HepG2 (cell line): Measurements from ENCODE around the gene WDHD1. TPM values are rescaled to one million over a fixed set of nuclear protein-coding genes. Genes with fewer than 3 reads are reported as not detected.

Experiments
- ATAC-seq: fragments of 200-7000 bp; cut with Tn5 transposase; 3 replicates; pipeline ENCODE4 v1.9.1; 2020; ENCODE audit warnings: mild to moderate bottlenecking, moderate library complexity
- BruUV-seq: library from RNA; stranded (reverse); fragments of 400-500 nt; replicated peaks from 2 replicates; lab custom pipeline; 2021; lab: Mats Ljungman, UMichigan
- CTCF ChIA-PET: fragments of 300-600 bp; formaldehyde crosslinking; extraction: SDS; loops from one replicate; lab custom pipeline; 2021; ENCODE audit warnings: low total read pairs, inconsistent platforms, low intra/inter-chr PET ratio; lab: Yijun Ruan, JAX
- POLR2A ChIA-PET: fragments of 350-600 bp; sonication (Branson Sonifier 250); formaldehyde crosslinking; loops from one replicate; lab custom pipeline; 2020; ENCODE audit warnings: antibody characterized with exemption, inconsistent platforms; lab: Yijun Ruan, JAX
- DNase-seq: peaks from one replicate; pipeline ENCODE4 v3.0.0-alpha.2; 2015; ENCODE audit warnings: low spot score
- FAIRE-seq: peaks from 3 replicates; lab custom pipeline; 2011; peaks lifted over from hg19 to GRCh38; lab: Jason Lieb, UNC
- H2AFZ ChIP-seq: one replicate; pipeline ENCODE4 v1.6.1; 2011; ENCODE audit warnings: low read length, inconsistent platforms
- H3K27ac ChIP-seq: fragments of 300-600 bp; 3 replicates; pipeline ENCODE4 v1.8.0; 2011; ENCODE audit warnings: mixed run types, mild to moderate bottlenecking, mixed read lengths, low read length, inconsistent platforms; ENCODE audit not compliant: insufficient read depth; ENCODE audit errors: extremely low read length
- H3K27me3 ChIP-seq, 2 experiments: fragments of 200-600 bp in 1 of 2; 2 replicates in 1 of 2; 3 replicates in 1 of 2; pipeline versions ENCODE4 v1.6.0 to v1.8.0; 2011; ENCODE audit warnings: low read length in 2 of 2, mild to moderate bottlenecking in 2 of 2, moderate library complexity in 2 of 2, inconsistent platforms in 1 of 2; ENCODE audit not compliant: insufficient read depth in 2 of 2, control insufficient read depth in 1 of 2
- H3K36me3 ChIP-seq, 2 experiments: fragments of 200-600 bp in 1 of 2; replicated peaks in 1 of 2; 2 replicates in 1 of 2; 3 replicates in 1 of 2; pipeline versions ENCODE4 v1.5.1 to v1.8.0; 2011; ENCODE audit warnings: low read length in 2 of 2, inconsistent platforms in 1 of 2; ENCODE audit not compliant: insufficient read depth in 2 of 2, control insufficient read depth in 1 of 2
- H3K4me1 ChIP-seq: 2 replicates; pipeline ENCODE4 v1.5.1; 2012; ENCODE audit warnings: low read length, inconsistent platforms; ENCODE audit not compliant: insufficient read depth
- H3K4me2 ChIP-seq: 2 replicates; pipeline ENCODE4 v1.6.0; 2011; ENCODE audit warnings: low read depth, low read length, inconsistent platforms
- H3K4me3 ChIP-seq, 3 experiments: fragments of 200-600 bp in 1 of 3; sonication (generic), shearing (Covaris generic) in 1 of 3; replicated peaks in 1 of 3; 2 replicates each; pipeline ENCODE4 v1.5.1; 2011 to 2016; ENCODE audit warnings: low read length in 3 of 3, inconsistent platforms in 2 of 3, low read depth in 2 of 3, mild to moderate bottlenecking in 2 of 3, control low read depth in 1 of 3, mixed read lengths in 1 of 3; ENCODE audit not compliant: insufficient read depth in 1 of 3
- H3K79me2 ChIP-seq: one replicate; pipeline ENCODE4 v1.6.1; 2011; ENCODE audit warnings: low read length, inconsistent platforms; ENCODE audit not compliant: insufficient read depth
- H3K9ac ChIP-seq: 2 replicates; pipeline ENCODE4 v1.6.0; 2011; ENCODE audit warnings: mild to moderate bottlenecking, low read depth, low read length, inconsistent platforms; ENCODE audit not compliant: insufficient read depth
- H3K9me3 ChIP-seq: 2 replicates; pipeline ENCODE4 v1.5.1; 2012; ENCODE audit warnings: mild to moderate bottlenecking, low read length
- H4K20me1 ChIP-seq: 2 replicates; pipeline ENCODE4 v1.6.0; 2011; ENCODE audit warnings: inconsistent platforms, mild to moderate bottlenecking, low read length, moderate library complexity; ENCODE audit not compliant: insufficient read depth
- ATF6 ChIP-seq: sonication (generic); formaldehyde crosslinking; conservative IDR thresholded peaks from 2 replicates; pipeline ENCODE4 v1.4.0; 2020; ENCODE audit warnings: missing genetic modification reagents
- DMTF1 ChIP-seq: sonication (generic); formaldehyde crosslinking; IDR thresholded peaks from 2 replicates; pipeline ENCODE4 v1.4.0; 2020; ENCODE audit warnings: mild to moderate bottlenecking, missing genetic modification reagents
- FLYWCH1 ChIP-seq: sonication (generic); formaldehyde crosslinking; IDR thresholded peaks from 2 replicates; pipeline ENCODE4 v1.8.1; 2023; ENCODE audit warnings: mild to moderate bottlenecking, missing genetic modification reagents
- GFI1 ChIP-seq: sonication (generic); formaldehyde crosslinking; IDR thresholded peaks from 2 replicates; pipeline ENCODE4 v1.5.0; 2020; ENCODE audit warnings: missing genetic modification reagents, mild to moderate bottlenecking, borderline replicate concordance
- GPBP1L1 ChIP-seq: sonication (generic); formaldehyde crosslinking; IDR thresholded peaks from 2 replicates; pipeline ENCODE4 v1.5.0; 2020; ENCODE audit warnings: mild to moderate bottlenecking, missing genetic modification reagents
- MAFF ChIP-seq: IDR thresholded peaks from 2 replicates; pipeline ENCODE4 v1.6.1; 2011; ENCODE audit warnings: low read depth, low read length, improper control_type of control experiment
- MAFK ChIP-seq, 2 experiments: IDR thresholded peaks in 1 of 2; conservative IDR thresholded peaks in 1 of 2; 2 replicates each; pipeline ENCODE4 v1.6.1; 2011; ENCODE audit warnings: improper control_type of control experiment in 2 of 2, low read length in 2 of 2
- NR3C1 ChIP-seq: sonication (generic); formaldehyde crosslinking; IDR thresholded peaks from 2 replicates; pipeline ENCODE4 v1.4.0; 2020; ENCODE audit warnings: missing genetic modification reagents
- SKIL ChIP-seq: sonication (generic); formaldehyde crosslinking; IDR thresholded peaks from 2 replicates; pipeline ENCODE4 v1.8.0; 2022; ENCODE audit warnings: missing genetic modification reagents, mild to moderate bottlenecking, moderate library complexity, borderline replicate concordance
- ZC3H13 ChIP-seq: sonication (generic); formaldehyde crosslinking; IDR thresholded peaks from 2 replicates; pipeline ENCODE4 v1.8.1; 2023; ENCODE audit warnings: mild to moderate bottlenecking, missing genetic modification reagents, moderate library complexity
- ZNF276 ChIP-seq: sonication (generic); formaldehyde crosslinking; IDR thresholded peaks from 2 replicates; pipeline ENCODE4 v1.4.0; 2020; ENCODE audit warnings: mild to moderate bottlenecking, low read depth, missing genetic modification reagents
- ZNF292 ChIP-seq: sonication (generic); formaldehyde crosslinking; IDR thresholded peaks from 2 replicates; pipeline ENCODE4 v1.8.1; 2022; ENCODE audit warnings: mild to moderate bottlenecking, low read depth, missing genetic modification reagents, borderline replicate concordance
- ZNF678 ChIP-seq: sonication (generic); formaldehyde crosslinking; IDR thresholded peaks from 2 replicates; pipeline ENCODE4 v1.4.0; 2020; ENCODE audit warnings: mild to moderate bottlenecking, missing genetic modification reagents
- WGBS: methylation state at CpG from one replicate; pipeline ENCODE4 v1.1.6; 2017; ENCODE audit warnings: low lambda C conversion rate; 5-methylcytosine and 5-hydroxymethylcytosine counted together
- in situ Hi-C: cut with HindIII; loops from 2 replicates; pipeline ENCODE4 v1.10.0; 2017; ENCODE audit warnings: low pct_unique_long_range_greater_than_20kb; ENCODE audit not compliant: extremely low pct_ligation_motif_present
- intact Hi-C: fragments of 100-400 bp; cut with micrococcal nuclease; formaldehyde crosslinking; loops from one replicate; pipeline ENCODE4 v1.10.0; 2022; ENCODE audit not compliant: unreplicated experiment
- polyA plus RNA-seq, 8 experiments: library from polyadenylated mRNA; depleted of rRNA in 3 of 8; stranded (reverse) in 7 of 8; unstranded in 1 of 8; fragments of >200 nt; fragmentation: Illumina TruSeq in 4 of 8; extraction: Trizol in 4 of 8; gene quantifications; 2 replicates each; pipeline versions ENCODE4 v1.2.1 to v1.2.3, GENCODE V29; 2011 to 2016; ENCODE audit warnings: low read depth in 4 of 8, missing spikeins in 1 of 8, mixed read lengths in 1 of 8; ENCODE audit not compliant: insufficient read depth in 1 of 8
- total RNA-seq, 5 experiments: library from RNA; depleted of rRNA; stranded (reverse); fragments of >200 nt; fragmentation: Illumina TruSeq; extraction: Trizol; gene quantifications; 2 replicates each; pipeline ENCODE4 v1.2.3, GENCODE V29; 2016; ENCODE audit warnings: low read depth in 1 of 5

Gene WDHD1
- total and polyA plus RNA-seq, 2 of the 13 experiments (the other 11 are each of a cell fraction or from before 2014, with no cell fraction given), result 5.5 to 27.5 TPM

GRCh38 chr14:54891471-54892245, 135.2 kb downstream of the WDHD1 start:
- H3K36me3 ChIP-seq, result peaks cover 0 to 5% of the 10 kb centered on the region in 2 experiments; a peak in 3 of 5 replicates
- FAIRE-seq (no peak), DNase-seq (no peak), ATAC-seq (no peak)
- intact Hi-C loops, result loop anchor here (5.0 kb wide), 1 partner anchor 84 kb away; no protein-coding TSS in a partner anchor
- H3K4me2 ChIP-seq, result no peak overlapping the region
- H2AFZ ChIP-seq, result no peak overlapping the region
- 87% methylated on average over 10 of the region's 10 CpGs for WGBS
- no peaks in the 10 kb centered on the region for H3K9me3 ChIP-seq
- in situ Hi-C loops, result no loop called here
- H3K9ac ChIP-seq, result no peak overlapping the region
- H3K79me2 ChIP-seq, result peaks cover 60% of the 10 kb centered on the region
- no TSS peak for BruUV-seq
- H3K27me3 ChIP-seq, result no peaks in the 10 kb centered on the region
- no peaks in the 10 kb centered on the region for H4K20me1 ChIP-seq
- peaks cover 45% of the 10 kb centered on the region for H3K4me1 ChIP-seq
- POLR2A ChIA-PET, result no interaction called here
- no peak overlapping the region for H3K4me3 ChIP-seq
- CTCF ChIA-PET, result no interaction called here
- H3K27ac ChIP-seq, result no peak overlapping the region
- TF ChIP-seq FLYWCH1, result no peak
- TF ChIP-seq ZC3H13, result no peak
- no peak for TF ChIP-seq SKIL (CRISPR knock-in tag)
- no peak for TF ChIP-seq NR3C1 (CRISPR knock-in tag)
- no peak for TF ChIP-seq GFI1 (CRISPR knock-in tag)
- TF ChIP-seq DMTF1 (CRISPR knock-in tag), result no peak
- TF ChIP-seq ZNF292 (CRISPR knock-in tag), result no peak
- no peak for TF ChIP-seq ZNF276 (CRISPR knock-in tag)
- TF ChIP-seq MAFK (conservative IDR thresholded peaks at IDR 0.05 in 1 of 2, IDR thresholded peaks at IDR 0.05 in 1 of 2; ENCODE audit: low read length in 2 of 2), result peak; percentile 57 to 73
- no peak for TF ChIP-seq GPBP1L1 (CRISPR knock-in tag)
- TF ChIP-seq ATF6 (CRISPR knock-in tag), result no peak
- peak; percentile 49 for TF ChIP-seq MAFF
- no peak for TF ChIP-seq ZNF678 (CRISPR knock-in tag)
